HepG2 (cell line): Measurements from ENCODE around the gene BMP6. TPM values are rescaled to one million over a fixed set of nuclear protein-coding genes. Genes with fewer than 3 reads are reported as not detected.
A peak's percentile ranks its signal among the peaks of the same experiment; 100 is the strongest.

Experiments
- ADNP ChIP-seq: sonication (generic); formaldehyde crosslinking; IDR thresholded peaks from 2 replicates; pipeline ENCODE4 v1.4.0; 2020; ENCODE audit warnings: missing genetic modification reagents
- CBX5 ChIP-seq: sonication (generic); formaldehyde crosslinking; IDR thresholded peaks from 2 replicates; pipeline ENCODE4 v1.4.0; 2020; ENCODE audit warnings: missing genetic modification reagents, borderline replicate concordance
- CCAR2 ChIP-seq: fragments of 200-400 bp; formaldehyde crosslinking; optimal IDR thresholded peaks from 2 replicates; pipeline ENCODE3; 2018; ENCODE audit warnings: low read depth, mild to moderate bottlenecking, low read length, moderate library complexity
- ETV6 ChIP-seq: sonication (generic); formaldehyde crosslinking; conservative IDR thresholded peaks from 2 replicates; pipeline ENCODE4 v1.4.0; 2020; ENCODE audit warnings: missing genetic modification reagents
- GZF1 ChIP-seq: sonication (generic); formaldehyde crosslinking; IDR thresholded peaks from 2 replicates; pipeline ENCODE4 v1.5.1; 2020; ENCODE audit warnings: mild to moderate bottlenecking, missing genetic modification reagents
- MTF1 ChIP-seq: sonication (generic); formaldehyde crosslinking; IDR thresholded peaks from 2 replicates; pipeline ENCODE4 v1.5.0; 2020; ENCODE audit warnings: missing genetic modification reagents
- PAX8 ChIP-seq: sonication (generic); formaldehyde crosslinking; IDR thresholded peaks from 2 replicates; pipeline ENCODE4 v1.8.0; 2022; ENCODE audit warnings: mild to moderate bottlenecking, missing genetic modification reagents, borderline replicate concordance
- PHF5A ChIP-seq: IDR thresholded peaks from one replicate; pipeline ENCODE4 v1.6.1; 2018; ENCODE audit warnings: low read depth, missing genetic modification reagents; ENCODE audit not compliant: unreplicated experiment
- SIN3A ChIP-seq: IDR thresholded peaks from 2 replicates; pipeline ENCODE4 v1.6.1; 2011; ENCODE audit warnings: low read depth, mild to moderate bottlenecking, control low read depth, low read length, borderline replicate concordance
- SMC3 ChIP-seq: IDR thresholded peaks from 2 replicates; pipeline ENCODE4 v1.6.1; 2011; ENCODE audit warnings: low read length, improper control_type of control experiment
- SPEN ChIP-seq: sonication (generic); formaldehyde crosslinking; IDR thresholded peaks from 2 replicates; pipeline ENCODE4 v1.5.1; 2020; ENCODE audit warnings: low read depth, mild to moderate bottlenecking, missing genetic modification reagents
- SUZ12 ChIP-seq: fragments of 150-350 bp; IDR thresholded peaks from 2 replicates; pipeline ENCODE4 v1.6.1; 2014; ENCODE audit warnings: low read depth, low read length
- U2AF2 ChIP-seq: fragments of 200-400 bp; formaldehyde crosslinking; IDR thresholded peaks from 2 replicates; pipeline ENCODE4 v1.6.1; 2017; ENCODE audit warnings: low read depth, mild to moderate bottlenecking, low read length
- XBP1 ChIP-seq: sonication (generic); formaldehyde crosslinking; IDR thresholded peaks from 2 replicates; pipeline ENCODE4 v1.5.0; 2020; ENCODE audit warnings: missing genetic modification reagents
- ZFY ChIP-seq: sonication (generic); formaldehyde crosslinking; IDR thresholded peaks from 2 replicates; pipeline ENCODE4 v1.4.0; 2020; ENCODE audit warnings: missing genetic modification reagents
- ZNF121 ChIP-seq: sonication (generic); formaldehyde crosslinking; IDR thresholded peaks from 2 replicates; pipeline ENCODE4 v1.5.0; 2020; ENCODE audit warnings: mild to moderate bottlenecking, missing genetic modification reagents
- ZNF136 ChIP-seq: sonication (generic); formaldehyde crosslinking; IDR thresholded peaks from 2 replicates; pipeline ENCODE4 v1.8.1; 2022; ENCODE audit warnings: low read depth, mild to moderate bottlenecking, moderate library complexity, missing genetic modification reagents
- ZNF225 ChIP-seq: sonication (generic); formaldehyde crosslinking; IDR thresholded peaks from 2 replicates; pipeline ENCODE4 v1.4.0; 2020; ENCODE audit warnings: mild to moderate bottlenecking, missing genetic modification reagents
- ZNF615 ChIP-seq: sonication (generic); formaldehyde crosslinking; IDR thresholded peaks from 2 replicates; pipeline ENCODE4 v1.5.0; 2020; ENCODE audit warnings: mild to moderate bottlenecking, missing genetic modification reagents, borderline replicate concordance
- ZNF780A ChIP-seq: sonication (generic); formaldehyde crosslinking; IDR thresholded peaks from 2 replicates; pipeline ENCODE4 v1.8.0; 2022; ENCODE audit warnings: mild to moderate bottlenecking, missing genetic modification reagents, moderate library complexity
- polyA plus RNA-seq, 8 experiments: library from polyadenylated mRNA; depleted of rRNA in 3 of 8; stranded (reverse) in 7 of 8; unstranded in 1 of 8; fragments of >200 nt; fragmentation: Illumina TruSeq in 4 of 8; extraction: Trizol in 4 of 8; gene quantifications; 2 replicates each; pipeline versions ENCODE4 v1.2.1 to v1.2.3, GENCODE V29; 2011 to 2016; ENCODE audit warnings: low read depth in 4 of 8, missing spikeins in 1 of 8, mixed read lengths in 1 of 8; ENCODE audit not compliant: insufficient read depth in 1 of 8
- total RNA-seq, 5 experiments: library from RNA; depleted of rRNA; stranded (reverse); fragments of >200 nt; fragmentation: Illumina TruSeq; extraction: Trizol; gene quantifications; 2 replicates each; pipeline ENCODE4 v1.2.3, GENCODE V29; 2016; ENCODE audit warnings: low read depth in 1 of 5
- TF ChIP-seq, protein P1 (sequence below): sonication (generic); formaldehyde crosslinking; IDR thresholded peaks from 2 replicates; pipeline ENCODE4 v1.4.0; 2020; ENCODE audit warnings: mild to moderate bottlenecking, missing genetic modification reagents
- TF ChIP-seq, protein P2 (sequence below): sonication (generic); formaldehyde crosslinking; IDR thresholded peaks from 2 replicates; pipeline ENCODE4 v1.8.1; 2022; ENCODE audit warnings: mild to moderate bottlenecking, missing genetic modification reagents

The BMP6 gene
- total and polyA plus RNA-seq, 2 of the 13 experiments (the other 11 are each of a cell fraction or from before 2014, with no cell fraction given) = 0.09 to 0.18 TPM

DNA sequence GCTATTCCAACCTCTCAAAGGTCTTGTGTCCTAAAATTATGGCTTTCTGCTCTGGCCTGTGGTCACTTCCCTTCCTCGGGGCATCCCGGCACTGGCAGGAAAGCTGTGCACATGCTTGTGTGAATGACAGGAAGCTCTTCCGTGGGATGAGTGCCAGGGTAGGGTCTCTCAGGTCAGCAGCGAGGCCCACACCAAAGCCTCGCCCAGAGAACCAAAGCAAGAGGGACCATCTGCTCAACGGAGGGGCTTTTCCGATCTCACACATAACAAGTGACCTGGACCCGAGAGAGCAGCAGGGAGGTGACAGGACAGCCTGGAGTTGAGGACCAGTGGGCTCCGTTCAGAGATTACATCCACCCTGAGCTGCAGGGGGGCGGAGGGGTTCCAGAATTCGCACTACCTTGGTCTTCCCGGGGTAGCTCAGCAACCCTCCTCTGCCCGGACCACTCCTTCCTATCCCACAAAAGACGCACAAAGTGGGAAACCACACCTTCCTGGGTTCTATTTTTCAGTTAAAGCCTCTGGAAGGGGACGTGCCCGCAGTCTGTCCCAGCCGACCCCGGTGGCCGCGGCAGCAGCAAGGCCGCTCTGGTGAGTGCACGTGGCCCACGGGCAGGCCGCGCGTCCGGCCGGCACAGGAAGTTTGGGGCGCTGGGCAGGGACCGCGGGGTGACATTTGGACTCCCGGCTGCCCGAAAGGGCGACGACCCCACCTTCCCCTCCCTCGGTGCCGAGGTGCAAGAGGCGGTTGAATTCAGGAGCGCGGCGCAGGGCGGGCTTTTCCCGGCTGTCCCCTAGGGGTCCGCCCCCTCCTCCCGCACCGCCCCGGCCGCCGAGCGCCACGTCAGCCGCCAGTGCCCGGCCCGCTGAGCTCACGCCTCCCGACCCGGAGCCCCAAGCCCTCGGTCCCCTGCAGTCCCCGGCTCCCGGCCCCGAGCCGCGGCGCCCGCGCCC lies 183.7 kb downstream of the BMP6 start (continued):
- 0 out of 2 replicates have a peak, but pooled peaks have one; percentile 18 for TF ChIP-seq MTF1 (CRISPR knock-in tag)
- no peak for TF ChIP-seq SUZ12
- TF ChIP-seq SIN3A = peak; percentile 59; the same call in 1 of the 2 replicates
- 0 out of 2 replicates have a peak, but pooled peaks have one; percentile 38 for TF ChIP-seq ZNF780A
- 0 out of 2 replicates have a peak, but pooled peaks have one; percentile 28 for TF ChIP-seq ZNF121 (CRISPR knock-in tag)
- no peak for TF ChIP-seq U2AF2
- no peak for TF ChIP-seq ADNP (CRISPR knock-in tag)
- TF ChIP-seq ZNF136 = 0 out of 2 replicates have a peak, but pooled peaks have one; percentile 73
- TF ChIP-seq SPEN (CRISPR knock-in tag) = peak; percentile 89; the same call in 1 of the 2 replicates
- peak; percentile 87; the same call in 1 of the 2 replicates for TF ChIP-seq ZNF225
- peak; percentile 58; the same call in 1 of the 2 replicates for TF ChIP-seq ETV6 (CRISPR knock-in tag)
- TF ChIP-seq GZF1 = peak; percentile 89
- TF ChIP-seq ZFY = peak; percentile 99
- TF ChIP-seq CBX5 = peak; percentile 81; the same call in 1 of the 2 replicates
- peak; percentile 76; the same call in 1 of the 2 replicates for TF ChIP-seq PAX8 (CRISPR knock-in tag)
- no peak for TF ChIP-seq ZNF615
- TF ChIP-seq CCAR2 = no peak
- no peak for TF ChIP-seq SMC3
- TF ChIP-seq, protein P1, sequence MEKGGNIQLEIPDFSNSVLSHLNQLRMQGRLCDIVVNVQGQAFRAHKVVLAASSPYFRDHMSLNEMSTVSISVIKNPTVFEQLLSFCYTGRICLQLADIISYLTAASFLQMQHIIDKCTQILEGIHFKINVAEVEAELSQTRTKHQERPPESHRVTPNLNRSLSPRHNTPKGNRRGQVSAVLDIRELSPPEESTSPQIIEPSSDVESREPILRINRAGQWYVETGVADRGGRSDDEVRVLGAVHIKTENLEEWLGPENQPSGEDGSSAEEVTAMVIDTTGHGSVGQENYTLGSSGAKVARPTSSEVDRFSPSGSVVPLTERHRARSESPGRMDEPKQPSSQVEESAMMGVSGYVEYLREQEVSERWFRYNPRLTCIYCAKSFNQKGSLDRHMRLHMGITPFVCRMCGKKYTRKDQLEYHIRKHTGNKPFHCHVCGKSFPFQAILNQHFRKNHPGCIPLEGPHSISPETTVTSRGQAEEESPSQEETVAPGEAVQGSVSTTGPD (CRISPR knock-in tag) = no peak
- TF ChIP-seq, protein P2, sequence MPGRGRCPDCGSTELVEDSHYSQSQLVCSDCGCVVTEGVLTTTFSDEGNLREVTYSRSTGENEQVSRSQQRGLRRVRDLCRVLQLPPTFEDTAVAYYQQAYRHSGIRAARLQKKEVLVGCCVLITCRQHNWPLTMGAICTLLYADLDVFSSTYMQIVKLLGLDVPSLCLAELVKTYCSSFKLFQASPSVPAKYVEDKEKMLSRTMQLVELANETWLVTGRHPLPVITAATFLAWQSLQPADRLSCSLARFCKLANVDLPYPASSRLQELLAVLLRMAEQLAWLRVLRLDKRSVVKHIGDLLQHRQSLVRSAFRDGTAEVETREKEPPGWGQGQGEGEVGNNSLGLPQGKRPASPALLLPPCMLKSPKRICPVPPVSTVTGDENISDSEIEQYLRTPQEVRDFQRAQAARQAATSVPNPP = peak; percentile 55; the same call in 1 of the 2 replicates
- TF ChIP-seq XBP1 (CRISPR knock-in tag) = no peak; the same call in 1 of the 2 replicates
- TF ChIP-seq PHF5A = peak; percentile 40
